AG04450 (cell line): Measurements from ENCODE around the gene AIF1. TPM values are rescaled to one million over a fixed set of nuclear protein-coding genes. Genes with fewer than 3 reads are reported as not detected.

Experiments
- CTCF ChIA-PET: fragments of 300-600, 350-600 bp; formaldehyde crosslinking; extraction: SDS; loops from one replicate; lab custom pipeline; 2022; ENCODE audit warnings: antibody characterized with exemption, inconsistent platforms; lab: Charles Lee
- POLR2A ChIA-PET: fragments of 350-600 bp; formaldehyde crosslinking; extraction: SDS; loops from one replicate; lab custom pipeline; 2021; ENCODE audit warnings: antibody characterized with exemption, inconsistent platforms; lab: Yijun Ruan, JAX
- DNase-seq: peaks from one replicate; pipeline ENCODE4 v3.0.0-alpha.2; 2011; ENCODE audit warnings: low read depth, low spot score
- H3K27ac ChIP-seq: one replicate; pipeline ENCODE4 v1.5.1; 2012; ENCODE audit warnings: low read depth, low read length, control low read depth
- H3K27me3 ChIP-seq: one replicate; pipeline ENCODE4 v1.6.0; 2012; ENCODE audit warnings: low read length; ENCODE audit not compliant: control insufficient read depth, insufficient read depth
- H3K4me3 ChIP-seq: 2 replicates; pipeline ENCODE4 v1.5.1; 2011; ENCODE audit warnings: mild to moderate bottlenecking, low read depth, low read length, control low read depth
- H3K9me3 ChIP-seq: 2 replicates; pipeline ENCODE4 v1.5.1; 2012; ENCODE audit warnings: low read length; ENCODE audit not compliant: control insufficient read depth, insufficient read depth
- polyA plus RNA-seq: library from polyadenylated mRNA; depleted of rRNA; stranded (reverse); fragments of >200 nt; gene quantifications from 2 replicates; pipeline ENCODE4 v1.2.3, GENCODE V29; 2011
- TF ChIP-seq, protein P1 (sequence below): IDR thresholded peaks from 2 replicates; pipeline ENCODE4 v1.5.1; 2011; ENCODE audit warnings: low read depth, low read length, control low read depth, inconsistent platforms

Gene AIF1
- polyA plus RNA-seq, 1 experiment, result not detected

DNA sequence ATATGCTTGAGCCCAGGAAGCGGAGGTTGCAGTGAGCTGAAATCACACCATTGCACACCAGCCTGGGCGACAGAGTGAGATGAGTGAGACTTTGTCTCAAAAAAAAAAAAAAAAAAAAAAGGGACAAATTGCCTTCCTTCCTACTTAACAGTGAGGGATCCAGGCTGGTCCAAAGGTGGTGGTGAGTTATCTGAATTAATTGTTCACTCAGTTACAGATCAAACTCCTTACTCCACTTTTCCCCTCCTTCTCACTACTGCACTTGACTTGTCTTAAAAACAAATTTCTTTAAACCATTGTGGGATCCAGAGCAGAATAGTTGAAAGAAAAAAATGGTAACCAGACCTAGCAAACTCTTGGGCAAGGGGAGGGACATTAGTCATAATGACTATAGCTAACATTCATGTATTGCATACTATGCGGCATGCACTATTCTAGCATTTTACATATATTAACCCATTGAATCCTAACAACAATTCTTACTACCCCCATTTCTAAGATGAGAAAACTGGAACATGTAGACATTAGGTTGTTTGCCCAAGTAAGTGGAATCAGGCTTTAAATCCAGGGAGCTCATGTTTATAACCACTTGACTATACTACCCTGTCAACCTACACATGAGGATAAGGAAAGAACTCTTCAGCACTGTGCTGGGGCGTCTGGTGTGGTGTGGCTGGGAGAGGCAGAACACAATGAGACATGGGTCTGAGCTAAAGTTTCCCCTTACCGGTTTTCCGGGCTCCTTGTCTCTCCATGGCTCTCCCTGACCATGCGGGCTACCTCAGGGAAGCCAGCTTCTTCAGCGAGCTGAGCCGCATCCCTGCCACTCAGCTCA, 48.3 kb downstream of the AIF1 start:
- H3K27ac ChIP-seq, result peak overlapping the region; percentile 90
- CTCF ChIA-PET, result interaction anchor here (0.6 to 2.1 kb wide), 5 partner anchors 11 to 200 kb away, joined by 3 to 7 read pairs (median 4); partner anchors contain the start of genes ATP6V1G2, BAG6 and LSM2

DNA sequence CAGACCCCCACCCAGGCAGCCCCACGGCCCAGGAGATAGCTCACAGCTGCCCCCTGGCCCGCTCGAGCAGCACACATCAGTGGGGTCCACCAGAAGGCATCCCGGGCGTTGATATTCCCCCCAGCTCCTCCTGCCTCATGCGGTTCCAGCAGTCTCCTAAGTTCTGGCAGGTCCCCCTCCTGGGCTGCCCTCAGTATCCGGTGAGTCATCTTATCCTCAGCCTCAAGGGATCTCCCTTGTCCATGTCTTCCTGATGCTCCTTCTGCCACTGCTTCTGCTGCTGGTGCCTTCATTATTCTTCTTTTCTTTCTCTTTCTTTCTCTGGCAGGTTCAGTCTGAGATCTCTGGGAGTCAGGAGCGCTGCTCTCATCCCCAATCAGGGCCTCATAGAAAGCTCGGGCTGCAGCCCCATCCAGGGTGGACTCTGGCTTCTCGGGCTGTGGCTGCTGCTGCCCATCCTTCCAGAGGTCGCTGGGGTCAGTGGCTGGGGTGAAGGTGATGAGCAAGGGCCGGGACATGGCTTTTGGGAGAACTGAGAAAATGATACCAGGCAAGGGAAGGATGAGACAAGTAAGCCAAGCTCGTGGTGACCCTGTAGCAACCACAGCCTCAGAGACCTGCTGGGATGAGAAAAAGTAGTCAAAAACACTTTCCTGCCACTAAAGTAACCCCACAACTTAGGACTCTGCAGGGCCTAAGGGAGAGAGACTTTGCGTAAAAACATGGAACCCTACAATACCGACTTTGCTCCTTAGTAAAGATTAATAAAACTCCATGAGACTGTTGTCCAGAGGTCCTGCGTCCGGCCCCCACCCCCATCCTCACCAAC, 49.1 kb downstream of the AIF1 start:
- ChIA-PET POLR2A (interaction anchor here (0.6 to 1.9 kb wide), 11 partner anchors 10 to 199 kb away, joined by 3 to 11 read pairs (median 4); partner anchors contain the start of genes ABHD16A, BAG6, HSPA1B and NEU1), CTCF (interaction anchor here (0.6 to 2.1 kb wide), 8 partner anchors 11 to 289 kb away, joined by 3 to 7 read pairs (median 4); partner anchors contain the start of genes ATP6V1G2, BAG6 and LSM2)
- Histone ChIP-seq H3K27me3 (no peaks in the 10 kb centered on the region), H3K9me3 (no peaks in the 10 kb centered on the region; the same call in 1 of the 2 replicates), H3K27ac (peak overlapping the region; percentile 90), H3K4me3 (peak overlapping the region; percentile 98)
- DNase-seq, result no peak
- TF ChIP-seq, protein P1, sequence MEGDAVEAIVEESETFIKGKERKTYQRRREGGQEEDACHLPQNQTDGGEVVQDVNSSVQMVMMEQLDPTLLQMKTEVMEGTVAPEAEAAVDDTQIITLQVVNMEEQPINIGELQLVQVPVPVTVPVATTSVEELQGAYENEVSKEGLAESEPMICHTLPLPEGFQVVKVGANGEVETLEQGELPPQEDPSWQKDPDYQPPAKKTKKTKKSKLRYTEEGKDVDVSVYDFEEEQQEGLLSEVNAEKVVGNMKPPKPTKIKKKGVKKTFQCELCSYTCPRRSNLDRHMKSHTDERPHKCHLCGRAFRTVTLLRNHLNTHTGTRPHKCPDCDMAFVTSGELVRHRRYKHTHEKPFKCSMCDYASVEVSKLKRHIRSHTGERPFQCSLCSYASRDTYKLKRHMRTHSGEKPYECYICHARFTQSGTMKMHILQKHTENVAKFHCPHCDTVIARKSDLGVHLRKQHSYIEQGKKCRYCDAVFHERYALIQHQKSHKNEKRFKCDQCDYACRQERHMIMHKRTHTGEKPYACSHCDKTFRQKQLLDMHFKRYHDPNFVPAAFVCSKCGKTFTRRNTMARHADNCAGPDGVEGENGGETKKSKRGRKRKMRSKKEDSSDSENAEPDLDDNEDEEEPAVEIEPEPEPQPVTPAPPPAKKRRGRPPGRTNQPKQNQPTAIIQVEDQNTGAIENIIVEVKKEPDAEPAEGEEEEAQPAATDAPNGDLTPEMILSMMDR, result no peak

More for the DNA sequence above, 48.3 kb downstream of the AIF1 start:
- POLR2A ChIA-PET, result interaction anchor here (1.1 to 1.9 kb wide), 2 partner anchors 11 to 172 kb away, joined by 4 to 10 read pairs; partner anchors contain the start of gene BAG6
- Histone ChIP-seq H3K27me3 (no peaks in the 10 kb centered on the region), H3K9me3 (no peaks in the 10 kb centered on the region; the same call in 1 of the 2 replicates), H3K4me3 (peak overlapping the region; percentile 98)
- TF ChIP-seq, protein P1, result no peak
- no peak for DNase-seq

DNA sequence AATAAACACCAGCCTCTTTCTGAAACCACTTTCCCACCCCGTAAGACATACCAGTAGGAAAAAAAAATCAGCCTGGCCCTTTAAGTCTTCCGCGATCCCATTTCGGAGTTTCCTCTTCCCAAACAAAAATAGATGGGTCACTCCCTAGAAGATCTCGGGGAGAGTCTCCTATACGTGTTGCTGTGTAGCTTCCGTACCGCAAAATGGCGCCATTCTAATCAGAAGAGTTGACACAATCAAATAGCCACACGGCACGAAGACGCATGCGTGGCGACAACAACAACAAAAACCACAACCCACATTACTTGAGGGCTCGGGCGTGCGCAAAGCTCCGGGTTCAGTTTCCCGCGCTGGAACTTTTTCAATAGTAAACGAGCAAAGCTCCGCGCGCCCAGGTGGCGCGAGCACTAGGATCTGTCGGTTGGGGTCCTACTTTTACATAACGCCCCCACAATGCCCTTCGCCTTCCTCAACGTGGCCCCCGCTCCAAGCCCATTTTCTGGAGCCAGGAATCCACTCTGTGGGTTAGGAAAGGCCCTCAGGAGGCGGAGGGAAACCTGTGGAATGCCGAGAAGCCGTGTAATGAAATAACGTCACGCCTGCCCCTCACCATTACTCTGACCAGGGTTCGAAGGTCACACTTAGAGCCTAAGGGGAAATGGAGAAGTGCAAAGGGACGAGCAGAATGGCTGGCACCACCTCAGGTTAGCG, 49.9 kb downstream of the AIF1 start, which contains the start of gene GPANK1:
GPANK1 (minus strand) TSS at position 208 of the 711 bp plus-strand sequence. CDS start 519 bp downstream, outside the sequence.
- Histone ChIP-seq H3K27ac (peak within 1 kb of the TSS; percentile 90), H3K27me3 (no peaks in the 10 kb centered on the region), H3K4me3 (peak within 1 kb of the TSS; percentile 98), H3K9me3 (no peaks in the 10 kb centered on the region; the same call in 1 of the 2 replicates)
- POLR2A ChIA-PET, result interaction anchor here (0.6 to 1.9 kb wide), 10 partner anchors 9 to 198 kb away, joined by 3 to 11 read pairs (median 4); partner anchors contain the start of genes ABHD16A, BAG6, HSPA1B and NEU1
- TF ChIP-seq, protein P1, result 0 out of 2 replicates have a peak, but pooled peaks have one; percentile 5
- DNase-seq, result peak; percentile 87
- CTCF ChIA-PET, result interaction anchor here (0.6 to 2.1 kb wide), 8 partner anchors 11 to 288 kb away, joined by 3 to 7 read pairs (median 4); partner anchors contain the start of genes ATP6V1G2, BAG6 and LSM2
